H1 (cell line): ENCODE data around the gene ATP13A3. TPM values are rescaled to one million over a fixed set of nuclear protein-coding genes. Genes with fewer than 3 reads are reported as not detected.

ENCODE experiments used
- CTCF ChIA-PET: fragments of 300-600 bp; sonication (Branson Sonifier 250); formaldehyde crosslinking; loops from one replicate; lab custom pipeline; 2021; ENCODE audit not compliant: partially characterized antibody; lab: Charles Lee
- POLR2A ChIA-PET: fragments of 300-600 bp; sonication (Branson Sonifier 250); formaldehyde crosslinking; loops from one replicate; lab custom pipeline; 2021; ENCODE audit warnings: inconsistent platforms; ENCODE audit not compliant: partially characterized antibody; lab: Charles Lee
- DNase-seq, 2 experiments: peaks; one replicate each; pipeline versions ENCODE4 v3.0.0 to v3.0.0-alpha.2; 2010 to 2022; ENCODE audit warnings: low spot score in 2 of 2, low read depth in 1 of 2, mixed read lengths in 1 of 2
- FAIRE-seq: peaks from 2 replicates; lab custom pipeline; 2011; peaks lifted over from hg19 to GRCh38; lab: Jason Lieb, UNC
- H2AFZ ChIP-seq: 2 replicates; pipeline ENCODE4 v1.8.1; 2012; ENCODE audit warnings: low read length, inconsistent platforms
- H2AK5ac ChIP-seq: 2 replicates; pipeline ENCODE4 v1.6.1; 2013; ENCODE audit warnings: low read depth, low read length
- H2BK120ac ChIP-seq: replicated peaks from 2 replicates; pipeline ENCODE3; 2013; ENCODE audit warnings: low read depth, low read length, inconsistent platforms
- H2BK12ac ChIP-seq: 2 replicates; pipeline ENCODE4 v1.6.1; 2013; ENCODE audit warnings: low read depth, low read length
- H2BK15ac ChIP-seq: 2 replicates; pipeline ENCODE4 v1.6.1; 2013; ENCODE audit warnings: low read length
- H2BK20ac ChIP-seq: 2 replicates; pipeline ENCODE4 v1.6.1; 2013; ENCODE audit warnings: low read length
- H2BK5ac ChIP-seq: 2 replicates; pipeline ENCODE4 v1.6.1; 2013; ENCODE audit warnings: low read depth, low read length
- H3K14ac ChIP-seq: 2 replicates; pipeline ENCODE4 v1.6.1; 2013; ENCODE audit warnings: inconsistent platforms; ENCODE audit not compliant: insufficient read length
- H3K18ac ChIP-seq: 2 replicates; pipeline ENCODE4 v1.6.1; 2013; ENCODE audit warnings: low read length; ENCODE audit errors: extremely low read depth
- H3K23ac ChIP-seq: 2 replicates; pipeline ENCODE4 v1.6.1; 2013; ENCODE audit warnings: inconsistent platforms; ENCODE audit not compliant: insufficient read length
- H3K23me2 ChIP-seq: 2 replicates; pipeline ENCODE4 v1.6.1; 2013; ENCODE audit warnings: low read depth, low read length
- H3K27ac ChIP-seq: 2 replicates; pipeline ENCODE4 v1.6.1; 2011; ENCODE audit warnings: low read depth, low read length, inconsistent platforms
- H3K27me3 ChIP-seq, 4 experiments: replicated peaks in 1 of 4; 1 replicate in 1 of 4; 2 replicates in 3 of 4; pipeline versions ENCODE4 v1.6.1 to v1.8.1; 2011 to 2013; ENCODE audit warnings: low read length in 3 of 4, mild to moderate bottlenecking in 3 of 4, inconsistent platforms in 2 of 4, mixed read lengths in 2 of 4, moderate library complexity in 1 of 4; ENCODE audit not compliant: control insufficient read depth in 3 of 4, insufficient read depth in 3 of 4; ENCODE audit errors: extremely low read depth in 1 of 4
- H3K36me3 ChIP-seq, 4 experiments: 2 replicates each; pipeline versions ENCODE4 v1.6.1 to v1.8.1; 2011 to 2013; ENCODE audit warnings: mild to moderate bottlenecking in 4 of 4, low read length in 3 of 4, moderate library complexity in 2 of 4, control low read depth in 1 of 4, inconsistent platforms in 1 of 4; ENCODE audit not compliant: insufficient read depth in 4 of 4, control insufficient read depth in 2 of 4
- H3K4ac ChIP-seq: replicated peaks from 2 replicates; pipeline ENCODE3; 2013; ENCODE audit warnings: low read length, low read depth, mixed read lengths, inconsistent platforms; ENCODE audit not compliant: insufficient read length
- H3K4me1 ChIP-seq, 4 experiments: replicated peaks in 1 of 4; 1 replicate in 1 of 4; 2 replicates in 3 of 4; pipeline versions ENCODE4 v1.6.1 to v1.8.1; 2011 to 2013; ENCODE audit warnings: low read length in 3 of 4, inconsistent platforms in 2 of 4, mixed read lengths in 1 of 4; ENCODE audit not compliant: insufficient read depth in 4 of 4, control insufficient read depth in 3 of 4
- H3K4me2 ChIP-seq, 2 experiments: 2 replicates each; pipeline versions ENCODE4 v1.6.1 to v1.8.1; 2011 to 2013; ENCODE audit warnings: low read depth in 2 of 2, low read length in 2 of 2, control low read depth in 1 of 2, inconsistent platforms in 1 of 2, mild to moderate bottlenecking in 1 of 2; ENCODE audit not compliant: insufficient read depth in 1 of 2
- H3K4me3 ChIP-seq, 4 experiments: fragments of 200-600, 300-600 bp in 1 of 4; sonication (generic), shearing (Covaris generic), sonication (Bioruptor Twin) in 1 of 4; 2 replicates each; pipeline versions ENCODE4 v1.5.1 to v1.8.1; 2011 to 2016; ENCODE audit warnings: low read length in 4 of 4, low read depth in 3 of 4, control low read depth in 2 of 4, inconsistent platforms in 2 of 4, mild to moderate bottlenecking in 2 of 4, mixed read lengths in 1 of 4, moderate library complexity in 1 of 4; ENCODE audit not compliant: insufficient read depth in 2 of 4; ENCODE audit errors: extremely low read depth in 1 of 4
- H3K56ac ChIP-seq: replicated peaks from 2 replicates; pipeline ENCODE3; 2013; ENCODE audit warnings: low read depth, mild to moderate bottlenecking, mixed read lengths, low read length, inconsistent platforms; ENCODE audit not compliant: insufficient read length
- H3K79me1 ChIP-seq: 2 replicates; pipeline ENCODE4 v1.6.1; 2013; ENCODE audit warnings: low read depth, low read length, control low read depth
- H3K79me2 ChIP-seq, 2 experiments: 2 replicates each; pipeline versions ENCODE4 v1.6.1 to v1.8.1; 2012 to 2013; ENCODE audit warnings: low read length in 2 of 2, mild to moderate bottlenecking in 2 of 2, inconsistent platforms in 1 of 2; ENCODE audit not compliant: insufficient read depth in 2 of 2, control insufficient read depth in 1 of 2
- H3K9ac ChIP-seq, 4 experiments: replicated peaks in 1 of 4; 1 replicate in 1 of 4; 2 replicates in 3 of 4; pipeline versions ENCODE4 v1.6.1 to v1.8.1; 2011 to 2013; ENCODE audit warnings: low read depth in 3 of 4, low read length in 3 of 4, control low read depth in 2 of 4, mild to moderate bottlenecking in 2 of 4, moderate library complexity in 2 of 4, inconsistent platforms in 1 of 4; ENCODE audit errors: extremely low read depth in 1 of 4
- H3K9me3 ChIP-seq, 2 experiments: 2 replicates each; pipeline versions ENCODE4 v1.6.1 to v1.8.1; 2012 to 2013; ENCODE audit warnings: mild to moderate bottlenecking in 2 of 2, moderate library complexity in 2 of 2, control low read depth in 1 of 2, inconsistent platforms in 1 of 2, low read depth in 1 of 2, low read length in 1 of 2, mixed read lengths in 1 of 2; ENCODE audit not compliant: insufficient read depth in 2 of 2
- H4K20me1 ChIP-seq, 2 experiments: replicated peaks in 1 of 2; 2 replicates each; pipeline versions ENCODE3 to v1.8.1; 2011 to 2013; ENCODE audit warnings: inconsistent platforms in 2 of 2, low read length in 2 of 2, mild to moderate bottlenecking in 1 of 2; ENCODE audit not compliant: insufficient read depth in 2 of 2, control insufficient read depth in 1 of 2
- H4K5ac ChIP-seq: 2 replicates; pipeline ENCODE4 v1.6.1; 2013; ENCODE audit warnings: low read length, low read depth, mixed read lengths, inconsistent platforms; ENCODE audit not compliant: insufficient read length
- H4K8ac ChIP-seq: 2 replicates; pipeline ENCODE4 v1.8.0; 2013; ENCODE audit warnings: mild to moderate bottlenecking, moderate library complexity, low read length, inconsistent platforms; ENCODE audit not compliant: insufficient read depth; ENCODE audit errors: extremely low read depth
- H4K91ac ChIP-seq: replicated peaks from 2 replicates; pipeline ENCODE3; 2013; ENCODE audit warnings: low read length, mixed read lengths, inconsistent platforms; ENCODE audit not compliant: insufficient read length
- EGR1 ChIP-seq: IDR thresholded peaks from 2 replicates; pipeline ENCODE4 v1.6.1; 2011; ENCODE audit warnings: low read depth, low read length, borderline replicate concordance
- JUND ChIP-seq: IDR thresholded peaks from 2 replicates; pipeline ENCODE4 v1.6.1; 2011; ENCODE audit warnings: mild to moderate bottlenecking, improper control_type of control experiment, low read length
- KDM1A ChIP-seq: fragments of 200-600, 300-600 bp; sonication (generic); IDR thresholded peaks from 2 replicates; pipeline ENCODE4 v1.7.1; 2016; ENCODE audit warnings: mild to moderate bottlenecking, low read length, borderline replicate concordance
- POU5F1 ChIP-seq: IDR thresholded peaks from 2 replicates; pipeline ENCODE4 v1.6.1; 2011; ENCODE audit warnings: low read depth, mild to moderate bottlenecking, low read length, moderate library complexity
- RAD21 ChIP-seq, 2 experiments: IDR thresholded peaks in 1 of 2; conservative IDR thresholded peaks in 1 of 2; 2 replicates each; pipeline ENCODE4 v1.6.1; 2011; ENCODE audit warnings: low read depth in 2 of 2, low read length in 2 of 2, improper control_type of control experiment in 1 of 2, inconsistent platforms in 1 of 2, mild to moderate bottlenecking in 1 of 2, moderate library complexity in 1 of 2
- SP4 ChIP-seq: IDR thresholded peaks from 2 replicates; pipeline ENCODE4 v1.6.1; 2012; ENCODE audit warnings: low read length, inconsistent platforms
- SRF ChIP-seq: IDR thresholded peaks from 2 replicates; pipeline ENCODE4 v1.6.1; 2011; ENCODE audit warnings: mild to moderate bottlenecking, low read depth, low read length, moderate library complexity
- WGBS, 2 experiments: shearing (Covaris generic) in 1 of 2; methylation state at CpG; one replicate each; pipeline versions ENCODE4 v1.1.6 to v1.1.7; 2013 to 2015; ENCODE audit warnings: low lambda C conversion rate in 2 of 2, mixed read lengths in 2 of 2, inconsistent platforms in 1 of 2, low coverage in 1 of 2, missing lambda C conversion rate in 1 of 2; ENCODE audit not compliant: insufficient replicate concordance in 2 of 2, insufficient coverage in 1 of 2, insufficient read length in 1 of 2; ENCODE audit errors: extremely low coverage in 1 of 2, missing lambda C conversion rate in 1 of 2; 5-methylcytosine and 5-hydroxymethylcytosine counted together
- polyA plus RNA-seq, 7 experiments: library from polyadenylated mRNA; depleted of rRNA in 3 of 7; stranded (reverse) in 5 of 7; unstranded in 2 of 7; fragments of >200 nt in 5 of 7; fragments of 200-250 nt in 2 of 7; gene quantifications; 1 replicate in 5 of 7; 2 replicates in 1 of 7; 4 replicates in 1 of 7; pipeline versions ENCODE4 v1.2.1 to v1.2.3, GENCODE V29; 2011 to 2013; ENCODE audit warnings: missing spikeins in 2 of 7, mixed read lengths in 2 of 7
- total RNA-seq: library from RNA; stranded (reverse); fragmentation: NEBNext Ultra II Directional; extraction: Animal tissue kit (Norgen Biotek cat#: 25700); gene quantifications from 2 replicates; pipeline ENCODE4 v1.2.1, GENCODE V29; 2021
- TF ChIP-seq, protein P1 (sequence below): IDR thresholded peaks from 2 replicates; pipeline ENCODE4 v1.6.1; 2011; ENCODE audit warnings: low read depth, mild to moderate bottlenecking, low read length; ENCODE audit not compliant: insufficient read depth
- TF ChIP-seq, protein P2 (sequence below), 3 experiments: IDR thresholded peaks; 1 replicate in 2 of 3; 2 replicates in 1 of 3; pipeline versions ENCODE4 v1.5.1 to v1.6.1; 2011; ENCODE audit warnings: low read length in 3 of 3, mild to moderate bottlenecking in 3 of 3, inconsistent platforms in 2 of 3, low read depth in 1 of 3, moderate library complexity in 1 of 3; ENCODE audit not compliant: insufficient read depth in 1 of 3; ENCODE audit errors: control extremely low read depth in 1 of 3

Gene ATP13A3
- total and polyA plus RNA-seq, 2 of the 8 experiments (the other 6 are each of a cell fraction or from before 2014, with no cell fraction given): 18.6 to 92.2 TPM

DNA sequence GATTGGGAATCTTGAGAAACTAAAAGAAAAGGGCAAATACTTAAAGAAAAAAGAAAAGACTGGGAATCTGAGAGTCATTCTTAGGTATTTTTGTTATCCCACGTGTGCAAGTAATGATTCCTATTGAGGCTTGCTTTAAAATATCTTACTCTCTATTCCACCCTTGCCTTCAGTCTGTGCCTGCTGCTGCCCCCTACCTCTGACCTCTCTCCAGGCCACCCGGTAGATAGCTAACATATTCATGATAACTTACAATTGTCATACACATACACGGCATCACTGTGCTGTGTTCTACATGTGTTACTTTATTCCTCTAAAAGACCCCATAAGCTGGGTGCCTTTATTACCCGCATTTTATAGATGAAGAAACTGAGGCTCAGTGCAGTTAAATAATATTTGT, 27.8 kb upstream of the ATP13A3 start:
- Histone ChIP-seq H4K8ac (no peak overlapping the region), H4K20me1 (no peaks in the 10 kb centered on the region), H3K27me3 (no peaks in the 10 kb centered on the region), H3K79me2 (no peaks in the 10 kb centered on the region), H2AFZ (no peak overlapping the region), H2BK5ac (no peak overlapping the region), H4K5ac (no peak overlapping the region), H2BK120ac (no peak overlapping the region), H2BK15ac (no peak overlapping the region), H3K79me1 (no peaks in the 10 kb centered on the region), H3K9me3 (no peaks in the 10 kb centered on the region), H3K18ac (no peak overlapping the region), H3K4ac (no peak overlapping the region), H3K36me3 (no peaks in the 10 kb centered on the region), H2BK12ac (no peak overlapping the region), H3K23me2 (no peaks in the 10 kb centered on the region; the same call in 1 of the 2 replicates), H4K91ac (no peak overlapping the region), H3K56ac (no peak overlapping the region), H3K4me2 (no peak overlapping the region), H3K4me1 (no peaks in the 10 kb centered on the region; a peak in 2 of 7 replicates), H3K9ac (no peak overlapping the region), H3K4me3 (no peak overlapping the region), H2BK20ac (no peak overlapping the region), H3K14ac (no peak overlapping the region), H2AK5ac (no peak overlapping the region), H3K23ac (no peak overlapping the region), H3K27ac (no peak overlapping the region)
- ChIA-PET CTCF (interaction anchor here (0.8 to 1.7 kb wide), 9 partner anchors 10 to 65 kb away, joined by 3 to 8 read pairs (median 4); no protein-coding TSS in a partner anchor), POLR2A (interaction anchor here (1.5 kb wide), 1 partner anchor 17 kb away, joined by 4 read pairs; no protein-coding TSS in a partner anchor)
- DNase-seq (no peak), FAIRE-seq (no peak)
- 50% methylated on average over 4 of the region's 4 CpGs; no CpG with 5 or more reads in 1 of the 2 experiments for WGBS, 2 experiments
- TF ChIP-seq JUND: no peak
- TF ChIP-seq, protein P1, sequence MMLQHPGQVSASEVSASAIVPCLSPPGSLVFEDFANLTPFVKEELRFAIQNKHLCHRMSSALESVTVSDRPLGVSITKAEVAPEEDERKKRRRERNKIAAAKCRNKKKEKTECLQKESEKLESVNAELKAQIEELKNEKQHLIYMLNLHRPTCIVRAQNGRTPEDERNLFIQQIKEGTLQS: no peak
- TF ChIP-seq KDM1A: no peak
- peak in 1 of 2 experiments; percentile 27; a peak in 1 of 4 replicates for TF ChIP-seq RAD21 (IDR thresholded peaks at IDR 0.05 in 1 of 2, conservative IDR thresholded peaks at IDR 0.05 in 1 of 2; ENCODE audit: low read depth in 2 of 2, low read length in 2 of 2)
- TF ChIP-seq, protein P2, sequence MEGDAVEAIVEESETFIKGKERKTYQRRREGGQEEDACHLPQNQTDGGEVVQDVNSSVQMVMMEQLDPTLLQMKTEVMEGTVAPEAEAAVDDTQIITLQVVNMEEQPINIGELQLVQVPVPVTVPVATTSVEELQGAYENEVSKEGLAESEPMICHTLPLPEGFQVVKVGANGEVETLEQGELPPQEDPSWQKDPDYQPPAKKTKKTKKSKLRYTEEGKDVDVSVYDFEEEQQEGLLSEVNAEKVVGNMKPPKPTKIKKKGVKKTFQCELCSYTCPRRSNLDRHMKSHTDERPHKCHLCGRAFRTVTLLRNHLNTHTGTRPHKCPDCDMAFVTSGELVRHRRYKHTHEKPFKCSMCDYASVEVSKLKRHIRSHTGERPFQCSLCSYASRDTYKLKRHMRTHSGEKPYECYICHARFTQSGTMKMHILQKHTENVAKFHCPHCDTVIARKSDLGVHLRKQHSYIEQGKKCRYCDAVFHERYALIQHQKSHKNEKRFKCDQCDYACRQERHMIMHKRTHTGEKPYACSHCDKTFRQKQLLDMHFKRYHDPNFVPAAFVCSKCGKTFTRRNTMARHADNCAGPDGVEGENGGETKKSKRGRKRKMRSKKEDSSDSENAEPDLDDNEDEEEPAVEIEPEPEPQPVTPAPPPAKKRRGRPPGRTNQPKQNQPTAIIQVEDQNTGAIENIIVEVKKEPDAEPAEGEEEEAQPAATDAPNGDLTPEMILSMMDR (IDR thresholded peaks at IDR 0.05; ENCODE audit: control extremely low read depth in 1 of 3, insufficient read depth in 1 of 3, low read depth in 1 of 3, low read length in 3 of 3): peak; percentile 20 to 33 (median 22); a peak in 3 of 4 replicates
- TF ChIP-seq POU5F1: no peak
- no peak for TF ChIP-seq EGR1
- no peak for TF ChIP-seq SP4
- no peak for TF ChIP-seq SRF
